ENCODE data around the gene INHBC.

- TF ChIP-seq, protein P1, sequence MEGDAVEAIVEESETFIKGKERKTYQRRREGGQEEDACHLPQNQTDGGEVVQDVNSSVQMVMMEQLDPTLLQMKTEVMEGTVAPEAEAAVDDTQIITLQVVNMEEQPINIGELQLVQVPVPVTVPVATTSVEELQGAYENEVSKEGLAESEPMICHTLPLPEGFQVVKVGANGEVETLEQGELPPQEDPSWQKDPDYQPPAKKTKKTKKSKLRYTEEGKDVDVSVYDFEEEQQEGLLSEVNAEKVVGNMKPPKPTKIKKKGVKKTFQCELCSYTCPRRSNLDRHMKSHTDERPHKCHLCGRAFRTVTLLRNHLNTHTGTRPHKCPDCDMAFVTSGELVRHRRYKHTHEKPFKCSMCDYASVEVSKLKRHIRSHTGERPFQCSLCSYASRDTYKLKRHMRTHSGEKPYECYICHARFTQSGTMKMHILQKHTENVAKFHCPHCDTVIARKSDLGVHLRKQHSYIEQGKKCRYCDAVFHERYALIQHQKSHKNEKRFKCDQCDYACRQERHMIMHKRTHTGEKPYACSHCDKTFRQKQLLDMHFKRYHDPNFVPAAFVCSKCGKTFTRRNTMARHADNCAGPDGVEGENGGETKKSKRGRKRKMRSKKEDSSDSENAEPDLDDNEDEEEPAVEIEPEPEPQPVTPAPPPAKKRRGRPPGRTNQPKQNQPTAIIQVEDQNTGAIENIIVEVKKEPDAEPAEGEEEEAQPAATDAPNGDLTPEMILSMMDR (IDR thresholded peaks at IDR 0.05 in 8 of 11, conservative IDR thresholded peaks at IDR 0.05 in 3 of 11), result no peak
- TF ChIP-seq POLR2AphosphoS5 (IDR thresholded peaks at IDR 0.05), result no peak
- no peak for TF ChIP-seq POLR2A (IDR thresholded peaks at IDR 0.05)
Measured at GRCh38 chr12:57464569-57464968, 30.0 kb downstream of the INHBC start.

All from spleen (tissue), 7 donors.